Fibroblast of the aortic adventitia (primary cell): ENCODE results near the gene MIA2. TPM values are rescaled to one million over a fixed set of nuclear protein-coding genes. Genes with fewer than 3 reads are reported as not detected.

ENCODE experiments used
- DNase-seq: peaks from one replicate; pipeline ENCODE4 v3.0.0-alpha.2; 2010; ENCODE audit warnings: low read depth
- H3K4me3 ChIP-seq: 2 replicates; pipeline ENCODE4 v1.5.1; 2011; ENCODE audit warnings: low read depth, mild to moderate bottlenecking, control low read depth, low read length, moderate library complexity
- total RNA-seq: library from RNA; depleted of rRNA; stranded (reverse); fragments of >200 nt; gene quantifications from 2 replicates; pipeline ENCODE4 v1.2.3, GENCODE V29; 2012; ENCODE audit warnings: low replicate concordance
- TF ChIP-seq, protein P1 (sequence below): IDR thresholded peaks from 2 replicates; pipeline ENCODE4 v1.5.1; 2011; ENCODE audit warnings: mild to moderate bottlenecking, low read length, control low read depth, inconsistent platforms; ENCODE audit not compliant: insufficient read depth

MIA2 gene
- total RNA-seq, 1 donor = 20.4 TPM

GRCh38 chr14:39417014-39417413, 183.3 kb downstream of the MIA2 start:
- no peak overlapping the region for H3K4me3 ChIP-seq
- TF ChIP-seq, protein P1, sequence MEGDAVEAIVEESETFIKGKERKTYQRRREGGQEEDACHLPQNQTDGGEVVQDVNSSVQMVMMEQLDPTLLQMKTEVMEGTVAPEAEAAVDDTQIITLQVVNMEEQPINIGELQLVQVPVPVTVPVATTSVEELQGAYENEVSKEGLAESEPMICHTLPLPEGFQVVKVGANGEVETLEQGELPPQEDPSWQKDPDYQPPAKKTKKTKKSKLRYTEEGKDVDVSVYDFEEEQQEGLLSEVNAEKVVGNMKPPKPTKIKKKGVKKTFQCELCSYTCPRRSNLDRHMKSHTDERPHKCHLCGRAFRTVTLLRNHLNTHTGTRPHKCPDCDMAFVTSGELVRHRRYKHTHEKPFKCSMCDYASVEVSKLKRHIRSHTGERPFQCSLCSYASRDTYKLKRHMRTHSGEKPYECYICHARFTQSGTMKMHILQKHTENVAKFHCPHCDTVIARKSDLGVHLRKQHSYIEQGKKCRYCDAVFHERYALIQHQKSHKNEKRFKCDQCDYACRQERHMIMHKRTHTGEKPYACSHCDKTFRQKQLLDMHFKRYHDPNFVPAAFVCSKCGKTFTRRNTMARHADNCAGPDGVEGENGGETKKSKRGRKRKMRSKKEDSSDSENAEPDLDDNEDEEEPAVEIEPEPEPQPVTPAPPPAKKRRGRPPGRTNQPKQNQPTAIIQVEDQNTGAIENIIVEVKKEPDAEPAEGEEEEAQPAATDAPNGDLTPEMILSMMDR = peak; percentile 48
- peak; percentile 57 for DNase-seq

- no peak for DNase-seq
- H3K4me3 ChIP-seq = no peak overlapping the region
- TF ChIP-seq, protein P1 = peak; percentile 14
These were observed 185.6 kb downstream of the MIA2 start for GRCh38 chr14:39419272-39419671.

DNA sequence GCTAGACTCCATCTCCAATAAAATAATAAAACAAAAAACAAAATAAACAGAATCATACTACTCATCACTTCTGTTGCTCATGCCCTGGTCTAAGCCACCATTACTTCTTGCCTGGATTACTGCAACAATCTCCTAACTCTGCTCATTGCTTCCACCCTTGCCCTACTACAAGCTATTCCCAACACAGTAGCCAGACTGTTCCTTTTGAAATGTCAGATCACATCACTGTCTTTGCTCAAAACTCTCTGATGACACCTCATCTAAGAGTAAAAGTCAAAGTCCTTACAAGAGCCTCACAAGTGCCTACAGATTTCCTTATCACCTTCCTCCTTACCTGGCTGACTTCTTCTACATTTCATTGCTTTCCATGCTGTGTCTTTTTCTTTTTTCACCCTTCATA, 188.5 kb downstream of the MIA2 start:
- no peak overlapping the region for H3K4me3 ChIP-seq
- TF ChIP-seq, protein P1 = no peak
- DNase-seq = no peak

DNA sequence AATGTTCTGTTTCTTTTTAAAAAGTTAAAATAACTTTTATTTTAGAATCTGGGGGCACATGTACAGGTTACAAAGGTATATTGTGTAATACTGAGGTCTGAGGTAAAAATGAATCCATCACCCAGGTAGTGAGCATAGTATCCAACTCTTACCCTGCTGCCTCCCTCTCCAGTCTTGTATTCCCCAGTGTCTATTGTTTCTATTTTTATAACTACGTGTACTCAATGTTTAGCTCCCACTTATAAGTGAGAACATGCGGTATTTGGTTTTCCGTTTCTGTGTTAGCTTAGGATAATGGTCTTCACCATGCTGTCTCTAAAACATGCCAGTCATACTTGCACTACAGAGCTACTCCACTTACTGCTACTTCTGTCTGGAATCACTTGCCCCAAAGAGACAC, 190.1 kb downstream of the MIA2 start:
- H3K4me3 ChIP-seq = no peak overlapping the region
- TF ChIP-seq, protein P1 = no peak
- no peak for DNase-seq

DNA sequence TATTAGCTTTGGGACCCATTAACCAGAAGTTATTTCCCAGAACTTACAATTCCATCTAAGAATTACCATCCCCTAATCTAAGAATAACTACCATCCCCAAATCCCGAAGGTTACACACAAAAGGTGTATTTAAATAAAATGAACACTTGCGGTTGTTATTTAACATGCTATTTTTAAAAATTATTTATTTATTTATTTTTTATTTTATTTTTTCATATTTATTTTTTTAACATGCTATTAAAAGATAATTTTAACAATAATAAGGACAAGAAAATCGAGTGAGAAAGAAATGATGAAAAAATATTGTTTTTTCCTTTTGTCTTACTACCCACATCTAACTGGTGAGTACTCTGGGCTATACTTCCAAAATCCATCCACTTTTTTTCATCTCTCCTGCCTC, 192.2 kb downstream of the MIA2 start:
- no peak overlapping the region for H3K4me3 ChIP-seq
- DNase-seq = no peak
- TF ChIP-seq, protein P1 = no peak

GRCh38 chr14:39426605-39427004, 192.9 kb downstream of the MIA2 start:
- DNase-seq = peak; percentile 76
- TF ChIP-seq, protein P1 = peak; percentile 33
- H3K4me3 ChIP-seq = no peak overlapping the region

DNA sequence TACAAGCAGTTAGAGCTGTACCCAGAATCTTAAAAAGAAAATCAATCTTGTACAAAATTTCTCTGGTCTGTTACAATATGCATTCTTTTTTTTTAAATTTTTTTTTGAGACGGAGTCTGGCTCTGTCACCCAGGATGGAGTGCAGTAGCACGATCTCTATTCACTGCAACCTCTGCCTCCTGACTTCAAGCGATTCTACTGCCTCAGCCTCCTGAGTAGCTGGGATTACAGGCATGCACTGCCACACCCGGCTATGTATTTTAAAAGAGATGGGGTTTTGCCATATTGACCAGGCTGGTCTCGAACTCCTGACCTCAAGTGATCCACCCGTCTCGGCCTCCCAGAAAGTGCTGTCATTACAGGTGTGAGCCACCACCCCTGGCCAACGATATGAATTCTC, 194.4 kb downstream of the MIA2 start:
- DNase-seq = no peak
- TF ChIP-seq, protein P1 = no peak
- H3K4me3 ChIP-seq = no peak overlapping the region
